ENCODE measurements around the gene CASZ1. TPM values are rescaled to one million over a fixed set of nuclear protein-coding genes. Genes with fewer than 3 reads are reported as not detected.

CASZ1 gene
- total RNA-seq, 1 experiment from 2014 or later: 27.8 TPM

DNA sequence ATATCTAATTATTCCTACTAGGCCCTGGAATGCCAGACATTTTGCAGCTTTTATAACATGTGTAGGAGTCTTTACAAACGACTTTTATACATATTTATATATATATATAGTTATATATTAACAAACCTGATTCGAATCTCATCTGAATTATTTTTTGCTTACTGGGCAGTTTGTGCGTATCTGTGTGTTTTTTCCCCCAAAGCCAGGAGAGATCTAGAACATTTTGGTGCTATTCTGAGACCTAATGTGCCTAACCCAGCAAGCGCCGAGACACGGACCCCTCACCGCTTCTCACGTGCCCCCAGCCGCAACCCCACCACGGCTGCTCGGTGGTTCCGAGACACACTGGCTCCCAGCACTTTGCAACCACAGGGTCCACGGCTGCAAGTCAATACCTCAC is 54.8 kb downstream of the CASZ1 start:
- DNase-seq (ENCODE audit: low read depth, low spot score): no peak
- Histone ChIP-seq H3K27me3 (ENCODE audit: control insufficient read depth, insufficient read depth, low read length) (no peaks in the 10 kb centered on the region), H3K4me1 (ENCODE audit: control insufficient read depth, insufficient read depth, low read length) (no peaks in the 10 kb centered on the region), H3K4me3 (ENCODE audit: low read depth in 2 of 2, low read length in 2 of 2) (no peak overlapping the region), H3K27ac (ENCODE audit: low read length) (no peak overlapping the region), H3K9me3 (ENCODE audit: control insufficient read depth, insufficient read depth, low read depth, low read length) (no peaks in the 10 kb centered on the region), H3K36me3 (ENCODE audit: control insufficient read depth, insufficient read depth, low read length) (no peaks in the 10 kb centered on the region; the same call in 1 of the 2 replicates)
- intact Hi-C loops (cut with micrococcal nuclease; ENCODE audit: unreplicated experiment): no loop called here
- BruUV-seq (replicated peaks): no TSS peak
- no peak for ATAC-seq
- CTCF ChIA-PET: no interaction called here
- TF ChIP-seq TCF7L2 (IDR thresholded peaks at IDR 0.05; ENCODE audit: low read depth, low read length) (no peak), SIN3A (IDR thresholded peaks at IDR 0.05; ENCODE audit: borderline replicate concordance, insufficient read depth, low read depth, low read length) (no peak), REST (IDR thresholded peaks at IDR 0.05; ENCODE audit: insufficient read depth in 1 of 2, low read depth in 2 of 2, low read length in 1 of 2) (no peak), POLR2AphosphoS5 (IDR thresholded peaks at IDR 0.05; ENCODE audit: low read depth, low read length) (no peak)
- TF ChIP-seq, protein P1, sequence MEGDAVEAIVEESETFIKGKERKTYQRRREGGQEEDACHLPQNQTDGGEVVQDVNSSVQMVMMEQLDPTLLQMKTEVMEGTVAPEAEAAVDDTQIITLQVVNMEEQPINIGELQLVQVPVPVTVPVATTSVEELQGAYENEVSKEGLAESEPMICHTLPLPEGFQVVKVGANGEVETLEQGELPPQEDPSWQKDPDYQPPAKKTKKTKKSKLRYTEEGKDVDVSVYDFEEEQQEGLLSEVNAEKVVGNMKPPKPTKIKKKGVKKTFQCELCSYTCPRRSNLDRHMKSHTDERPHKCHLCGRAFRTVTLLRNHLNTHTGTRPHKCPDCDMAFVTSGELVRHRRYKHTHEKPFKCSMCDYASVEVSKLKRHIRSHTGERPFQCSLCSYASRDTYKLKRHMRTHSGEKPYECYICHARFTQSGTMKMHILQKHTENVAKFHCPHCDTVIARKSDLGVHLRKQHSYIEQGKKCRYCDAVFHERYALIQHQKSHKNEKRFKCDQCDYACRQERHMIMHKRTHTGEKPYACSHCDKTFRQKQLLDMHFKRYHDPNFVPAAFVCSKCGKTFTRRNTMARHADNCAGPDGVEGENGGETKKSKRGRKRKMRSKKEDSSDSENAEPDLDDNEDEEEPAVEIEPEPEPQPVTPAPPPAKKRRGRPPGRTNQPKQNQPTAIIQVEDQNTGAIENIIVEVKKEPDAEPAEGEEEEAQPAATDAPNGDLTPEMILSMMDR (IDR thresholded peaks at IDR 0.05): no peak
- POLR2A ChIA-PET: no interaction called here
- in situ Hi-C loops (cut with HindIII; ENCODE audit: low pct_unique_long_range_greater_than_20kb, low sequenced_read_pairs): no loop called here

DNA sequence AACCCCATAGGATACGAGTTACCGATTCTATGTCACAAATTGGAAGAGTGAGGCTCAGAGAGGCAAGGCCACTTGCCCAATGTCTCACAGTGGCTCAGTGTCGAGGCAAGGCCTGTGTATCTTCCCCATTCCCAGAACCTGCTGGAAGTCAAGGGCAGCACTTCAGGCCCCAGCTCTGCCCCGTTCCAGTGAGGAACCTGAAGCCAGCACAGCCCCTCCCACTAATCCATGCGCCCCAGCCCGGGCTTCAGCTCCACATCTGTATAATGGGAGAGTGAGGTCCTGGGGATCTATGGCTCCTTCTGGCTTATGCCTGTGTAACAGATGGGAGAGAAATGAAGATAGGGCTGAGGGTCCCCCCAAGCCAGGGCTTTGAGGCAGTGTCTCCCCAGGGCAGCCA is 56.3 kb downstream of the CASZ1 start:
- Histone ChIP-seq H3K36me3 (ENCODE audit: control insufficient read depth, insufficient read depth, low read length) (no peaks in the 10 kb centered on the region; the same call in 1 of the 2 replicates), H3K9me3 (ENCODE audit: control insufficient read depth, insufficient read depth, low read depth, low read length) (no peaks in the 10 kb centered on the region), H3K4me1 (ENCODE audit: control insufficient read depth, insufficient read depth, low read length) (no peaks in the 10 kb centered on the region; the same call in 1 of the 2 replicates), H3K4me3 (ENCODE audit: low read depth in 2 of 2, low read length in 2 of 2) (no peak overlapping the region), H3K27me3 (ENCODE audit: control insufficient read depth, insufficient read depth, low read length) (no peaks in the 10 kb centered on the region), H3K27ac (ENCODE audit: low read length) (no peak overlapping the region)
- TF ChIP-seq, protein P1 (IDR thresholded peaks at IDR 0.05): no peak
- POLR2A ChIA-PET: no interaction called here
- CTCF ChIA-PET: no interaction called here
- BruUV-seq (replicated peaks): no TSS peak
- intact Hi-C loops (cut with micrococcal nuclease; ENCODE audit: unreplicated experiment) (no loop called here), in situ Hi-C loops (cut with HindIII; ENCODE audit: low pct_unique_long_range_greater_than_20kb, low sequenced_read_pairs) (no loop called here)
- ATAC-seq: no peak
- DNase-seq (ENCODE audit: low read depth, low spot score): no peak

DNA sequence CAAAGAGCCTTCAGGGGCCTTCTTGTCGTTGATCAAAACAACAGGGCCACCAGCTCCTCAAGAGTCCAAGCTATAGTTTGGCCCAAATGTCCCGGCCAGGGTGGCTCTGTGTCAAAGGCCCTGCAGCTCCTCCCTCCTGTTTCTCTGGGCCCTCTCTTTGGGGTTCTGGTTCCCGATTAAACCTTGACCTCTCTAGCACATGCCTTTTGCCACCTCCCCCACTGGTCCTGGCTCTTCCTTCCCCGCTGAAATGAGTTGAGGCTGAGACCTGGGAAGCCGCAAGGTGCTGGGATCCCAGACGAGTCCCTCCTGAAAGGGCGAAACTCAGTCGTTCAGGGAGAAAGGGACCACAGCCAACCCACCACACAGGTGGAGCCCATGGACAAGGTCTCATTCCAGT is 56.9 kb downstream of the CASZ1 start:
- ChIA-PET CTCF (no interaction called here), POLR2A (no interaction called here)
- no peak for TF ChIP-seq SIN3A (IDR thresholded peaks at IDR 0.05; ENCODE audit: borderline replicate concordance, insufficient read depth, low read depth, low read length)
- no peaks in the 10 kb centered on the region; the same call in 1 of the 2 replicates for H3K4me1 ChIP-seq (ENCODE audit: control insufficient read depth, insufficient read depth, low read length)
- in situ Hi-C loops (cut with HindIII; ENCODE audit: low pct_unique_long_range_greater_than_20kb, low sequenced_read_pairs): no loop called here
- DNase-seq (ENCODE audit: low read depth, low spot score) (no peak), ATAC-seq (no peak)
- intact Hi-C loops (cut with micrococcal nuclease; ENCODE audit: unreplicated experiment): no loop called here
- no peaks in the 10 kb centered on the region for H3K27me3 ChIP-seq (ENCODE audit: control insufficient read depth, insufficient read depth, low read length)
- no peak overlapping the region for H3K27ac ChIP-seq (ENCODE audit: low read length)
- no peaks in the 10 kb centered on the region; the same call in 1 of the 2 replicates for H3K36me3 ChIP-seq (ENCODE audit: control insufficient read depth, insufficient read depth, low read length)
- no TSS peak for BruUV-seq (replicated peaks)
- H3K9me3 ChIP-seq (ENCODE audit: control insufficient read depth, insufficient read depth, low read depth, low read length): no peaks in the 10 kb centered on the region
- no peak overlapping the region for H3K4me3 ChIP-seq (ENCODE audit: low read depth in 2 of 2, low read length in 2 of 2)

All from Panc1 (cell line).